NCI-H1694 treated with DMSO at 0.1 percent for 48 hours (cell line): ENCODE measurements around the gene MDFIC2.

Experiments
- DNase-seq: peaks from one replicate; lab custom pipeline; 2025; lab: John Stamatoyannopoulos, UW

MDFIC2 gene

GRCh38 chr3:70180664-70181063, 131.8 kb downstream of the MDFIC2 start:
- DNase-seq = no peak

DNA sequence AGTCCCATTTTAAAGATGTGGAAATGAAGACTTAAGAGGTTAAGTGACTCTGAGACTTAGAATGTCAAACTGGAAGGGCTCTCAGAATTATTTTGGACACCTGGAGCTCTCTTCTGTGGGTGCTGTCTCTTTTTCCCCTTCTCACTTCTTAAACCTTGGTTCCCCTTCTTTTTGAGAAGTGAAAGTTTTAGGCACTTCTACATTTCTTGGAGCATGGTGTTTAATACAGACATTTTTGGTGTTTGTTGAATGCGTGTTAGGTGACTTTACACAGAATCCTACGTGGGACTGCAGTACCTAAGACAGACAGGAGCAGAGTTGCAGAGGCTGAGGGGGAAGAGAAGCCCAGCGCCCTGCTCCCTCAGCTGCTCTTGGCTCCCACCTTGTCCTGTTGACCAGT, 133.3 kb downstream of the MDFIC2 start:
- DNase-seq = no peak

DNA sequence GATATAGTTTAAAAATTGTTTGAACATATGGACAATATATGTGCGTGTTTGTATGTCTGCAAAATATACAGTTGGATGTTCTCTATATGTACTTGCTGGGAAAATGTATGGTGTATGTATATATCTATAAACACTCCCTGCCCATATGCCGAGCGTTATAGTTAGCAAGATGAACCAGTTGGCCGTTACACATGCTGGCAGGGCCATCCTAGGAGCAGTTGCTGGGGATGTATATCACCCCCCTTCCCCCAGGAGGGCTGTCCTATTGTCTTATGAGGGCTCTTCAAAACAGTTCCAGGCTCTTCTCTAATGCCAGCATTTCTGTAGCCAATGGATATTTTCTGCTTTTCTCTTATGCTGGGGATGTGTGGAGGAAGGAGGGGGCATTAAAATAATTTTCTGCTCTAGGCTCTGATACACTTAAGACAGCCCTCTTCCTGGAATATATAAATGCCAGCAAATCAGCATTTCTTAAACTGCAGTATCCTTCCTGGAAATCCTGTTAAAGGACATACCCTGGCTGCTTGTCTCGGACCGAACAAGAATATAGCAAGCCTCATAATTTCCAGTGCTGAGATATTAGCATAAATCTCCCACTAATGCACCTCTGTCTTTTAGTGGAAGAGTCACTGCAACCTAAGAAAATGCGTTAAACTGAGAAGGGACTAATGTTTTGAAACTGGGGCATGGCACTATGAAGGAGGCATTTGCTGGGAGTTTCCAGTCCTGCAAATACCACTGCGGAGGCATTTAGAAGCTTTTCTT, 134.4 kb downstream of the MDFIC2 start:
- DNase-seq = no peak

- DNase-seq = no peak
These were observed 136.2 kb downstream of the MDFIC2 start for GRCh38 chr3:70176224-70176623.

- no peak for DNase-seq
These were observed 155.6 kb downstream of the MDFIC2 start for GRCh38 chr3:70156808-70157207.

GRCh38 chr3:70150599-70150998, 161.8 kb downstream of the MDFIC2 start:
- DNase-seq = no peak

GRCh38 chr3:70149714-70150400, 162.6 kb downstream of the MDFIC2 start:
- no peak for DNase-seq
